GM23338 (cell line): ENCODE data around the gene OR14I1. TPM values are rescaled to one million over a fixed set of nuclear protein-coding genes. Genes with fewer than 3 reads are reported as not detected.

Experiments
- ATAC-seq: fragments of 200-7000 bp; cut with Tn5 transposase; 3 replicates; pipeline ENCODE4 v1.9.1; 2020
- DNase-seq: peaks from one replicate; pipeline ENCODE4 v3.0.0-alpha.2; 2015; ENCODE audit warnings: low spot score
- H2AFZ ChIP-seq: fragments of 200-600 bp; sonication (generic); 2 replicates; pipeline ENCODE4 v1.8.0; 2016; ENCODE audit warnings: antibody characterized with exemption, mild to moderate bottlenecking, moderate library complexity
- H3F3A ChIP-seq: fragments of 200-600 bp; sonication (generic); replicated peaks from 2 replicates; pipeline ENCODE4 v1.8.0; 2017; ENCODE audit warnings: antibody characterized with exemption, mixed run types, low read depth
- H3K27ac ChIP-seq: fragments of 200-600 bp; sonication (generic); 2 replicates; pipeline ENCODE4 v1.6.1; 2016; ENCODE audit warnings: low read depth
- H3K27me3 ChIP-seq: fragments of 200-600 bp; sonication (generic); 2 replicates; pipeline ENCODE4 v1.8.0; 2016; ENCODE audit warnings: mild to moderate bottlenecking, mixed run types, moderate library complexity; ENCODE audit not compliant: insufficient read depth
- H3K36me3 ChIP-seq: fragments of 200-600 bp; sonication (generic); 2 replicates; pipeline ENCODE4 v1.8.0; 2016; ENCODE audit warnings: mild to moderate bottlenecking; ENCODE audit not compliant: insufficient read depth
- H3K4me1 ChIP-seq: fragments of 200-600 bp; sonication (generic); 2 replicates; pipeline ENCODE4 v1.8.0; 2016; ENCODE audit warnings: mild to moderate bottlenecking, moderate library complexity; ENCODE audit not compliant: insufficient read depth
- H3K4me2 ChIP-seq: fragments of 200-600 bp; sonication (generic); 2 replicates; pipeline ENCODE4 v1.7.1; 2017; ENCODE audit warnings: mixed run types
- H3K4me3 ChIP-seq: fragments of 200-600 bp; sonication (generic); 2 replicates; pipeline ENCODE4 v1.6.1; 2016; ENCODE audit warnings: mixed run types
- H3K79me2 ChIP-seq: fragments of 200-600 bp; sonication (generic); replicated peaks from 2 replicates; pipeline ENCODE4 v1.8.0; 2017; ENCODE audit warnings: mild to moderate bottlenecking; ENCODE audit not compliant: insufficient read depth
- H3K9me2 ChIP-seq: fragments of 200-600 bp; sonication (generic); 2 replicates; pipeline ENCODE4 v1.8.0; 2017; ENCODE audit not compliant: insufficient read depth
- H4K20me1 ChIP-seq: fragments of 200-600 bp; sonication (generic); replicated peaks from 2 replicates; pipeline ENCODE4 v1.8.0; 2017; ENCODE audit warnings: mild to moderate bottlenecking; ENCODE audit not compliant: insufficient read depth
- H3K27ac Mint-ChIP-seq: 2 replicates; pipeline ENCODE4 v1.8.0; 2020; ENCODE audit warnings: inconsistent platforms, mild to moderate bottlenecking, moderate library complexity, mixed read lengths
- H3K27me3 Mint-ChIP-seq: 3 replicates; pipeline ENCODE4 v1.8.0; 2022; ENCODE audit warnings: low read depth, mild to moderate bottlenecking, moderate library complexity, mixed read lengths, inconsistent platforms; ENCODE audit not compliant: insufficient read depth, poor library complexity
- H3K36me3 Mint-ChIP-seq: 3 replicates; pipeline ENCODE4 v1.8.0; 2021; ENCODE audit warnings: low read depth, mild to moderate bottlenecking, inconsistent platforms, moderate library complexity, mixed read lengths
- H3K4me1 Mint-ChIP-seq: 3 replicates; pipeline ENCODE4 v1.8.0; 2020; ENCODE audit warnings: mild to moderate bottlenecking, inconsistent platforms, mixed read lengths
- H3K4me3 Mint-ChIP-seq: 3 replicates; pipeline ENCODE4 v1.8.0; 2021; ENCODE audit warnings: moderate library complexity, mild to moderate bottlenecking, inconsistent platforms, mixed read lengths
- H3K9me3 Mint-ChIP-seq: 3 replicates; pipeline ENCODE4 v1.8.0; 2020; ENCODE audit warnings: moderate library complexity, mild to moderate bottlenecking, inconsistent platforms, mixed read lengths
- CTCF ChIP-seq, 2 experiments: fragments of 200-600 bp in 1 of 2; sonication (generic) in 1 of 2; conservative IDR thresholded peaks; 2 replicates each; pipeline versions ENCODE4 v1.5.1 to v1.6.1; 2016 to 2017; ENCODE audit warnings: antibody characterized with exemption in 2 of 2, low read depth in 2 of 2, mild to moderate bottlenecking in 2 of 2, moderate library complexity in 1 of 2
- POLR2AphosphoS5 ChIP-seq: IDR thresholded peaks from 2 replicates; pipeline ENCODE4 v1.6.1; 2016; ENCODE audit warnings: antibody characterized with exemption, low read depth
- STAT1 ChIP-seq: IDR thresholded peaks from one replicate; pipeline ENCODE4 v1.6.1; 2016; ENCODE audit warnings: antibody characterized with exemption; ENCODE audit not compliant: unreplicated experiment
- ZNF331 ChIP-seq: fragments of 250-450 bp; sonication (Bioruptor Pico); IDR thresholded peaks from 2 replicates; pipeline ENCODE4 v1.5.0; 2020; ENCODE audit warnings: low read depth, mild to moderate bottlenecking, moderate library complexity
- ZNF462 ChIP-seq: fragments of 250-450 bp; sonication (Bioruptor Pico); IDR thresholded peaks from 2 replicates; pipeline ENCODE4 v1.5.0; 2020; ENCODE audit warnings: mild to moderate bottlenecking, moderate library complexity
- polyA plus RNA-seq: library from polyadenylated mRNA; unstranded; fragments of >200 nt; fragmentation: Nextera tagmentation; extraction: Ambion mirVana; gene quantifications from 2 replicates; pipeline ENCODE4 v1.2.1, GENCODE V29; 2016
- total RNA-seq: library from RNA; depleted of rRNA; stranded (reverse); fragments of >200 nt; shearing (Covaris generic); gene quantifications from 2 replicates; pipeline ENCODE4 v1.2.3, GENCODE V29; 2014
- TF ChIP-seq, protein P1 (sequence below): IDR thresholded peaks from 2 replicates; pipeline ENCODE4 v1.6.1; 2016; ENCODE audit warnings: antibody characterized with exemption

Gene OR14I1
- total and polyA plus RNA-seq, 2 experiments from 2014 or later: not detected

- no peak for TF ChIP-seq ZNF331 (CRISPR knock-in tag)
- TF ChIP-seq STAT1: no peak
- no peak for TF ChIP-seq CTCF (conservative IDR thresholded peaks at IDR 0.05; ENCODE audit: low read depth in 2 of 2)
- no peak for TF ChIP-seq ZNF462 (CRISPR knock-in tag)
- TF ChIP-seq POLR2AphosphoS5: no peak
- TF ChIP-seq, protein P1, sequence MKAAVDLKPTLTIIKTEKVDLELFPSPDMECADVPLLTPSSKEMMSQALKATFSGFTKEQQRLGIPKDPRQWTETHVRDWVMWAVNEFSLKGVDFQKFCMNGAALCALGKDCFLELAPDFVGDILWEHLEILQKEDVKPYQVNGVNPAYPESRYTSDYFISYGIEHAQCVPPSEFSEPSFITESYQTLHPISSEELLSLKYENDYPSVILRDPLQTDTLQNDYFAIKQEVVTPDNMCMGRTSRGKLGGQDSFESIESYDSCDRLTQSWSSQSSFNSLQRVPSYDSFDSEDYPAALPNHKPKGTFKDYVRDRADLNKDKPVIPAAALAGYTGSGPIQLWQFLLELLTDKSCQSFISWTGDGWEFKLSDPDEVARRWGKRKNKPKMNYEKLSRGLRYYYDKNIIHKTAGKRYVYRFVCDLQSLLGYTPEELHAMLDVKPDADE: no peak
- H3K36me3 ChIP-seq: no peaks in the 10 kb centered on the region; the same call in 1 of the 2 replicates
- H3K4me3 Mint-ChIP-seq: no peak overlapping the region
- H3K9me2 ChIP-seq: no peaks in the 10 kb centered on the region
- H3K4me2 ChIP-seq: no peak overlapping the region
- no peak overlapping the region for H3K27ac ChIP-seq
- no peak overlapping the region for H2AFZ ChIP-seq
- no peaks in the 10 kb centered on the region for H3K4me1 Mint-ChIP-seq
- no peak overlapping the region for H3K4me3 ChIP-seq
- no peak for DNase-seq
- H3K27ac Mint-ChIP-seq: no peak overlapping the region
- no peaks in the 10 kb centered on the region for H3K27me3 ChIP-seq
- H4K20me1 ChIP-seq: no peaks in the 10 kb centered on the region
- peaks cover 92% of the 10 kb centered on the region for H3K9me3 Mint-ChIP-seq
- peaks cover 14% of the 10 kb centered on the region for H3K36me3 Mint-ChIP-seq
- H3K4me1 ChIP-seq: no peaks in the 10 kb centered on the region
- no peak for ATAC-seq
- no peaks in the 10 kb centered on the region for H3K79me2 ChIP-seq
- H3F3A ChIP-seq: no peaks in the 10 kb centered on the region
- H3K27me3 Mint-ChIP-seq: no peaks in the 10 kb centered on the region
Measured at GRCh38 chr1:248730507-248731335, 28.2 kb upstream of the OR14I1 start.
